GM19023 (cell line): ENCODE data around the gene NFIC.
"Not testable (repeated sequence)": the region's sequence is repeated elsewhere in the genome, so short reads cannot be mapped to it uniquely, and the experiment has no call there.

ENCODE experiments used
- ATAC-seq: cut with Tn5 transposase; IDR thresholded peaks from one replicate; pipeline ENCODE4 v1.9.1; 2021; ENCODE audit warnings: mild to moderate bottlenecking, moderate library complexity; ENCODE audit not compliant: unreplicated experiment

Gene NFIC

DNA sequence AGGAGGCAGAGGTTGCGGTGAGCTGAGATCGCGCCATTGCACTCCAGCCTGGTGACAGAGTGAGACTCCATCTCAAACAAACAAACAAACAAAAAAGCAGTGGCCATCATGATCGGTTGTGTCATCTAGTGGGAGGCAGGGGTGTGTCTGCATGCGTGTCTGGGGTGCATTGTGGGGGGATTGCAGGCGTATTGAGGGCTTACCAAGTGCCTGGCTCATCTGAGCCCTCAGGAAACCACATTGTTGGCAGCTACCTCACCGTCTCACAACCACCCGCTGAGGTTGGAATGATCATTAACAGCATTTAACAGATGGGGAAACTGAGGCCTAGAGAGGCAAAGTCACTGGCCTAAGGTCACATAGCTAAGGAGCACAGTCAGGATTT, 30.5 kb downstream of the NFIC start:
- ATAC-seq, result no peak

DNA sequence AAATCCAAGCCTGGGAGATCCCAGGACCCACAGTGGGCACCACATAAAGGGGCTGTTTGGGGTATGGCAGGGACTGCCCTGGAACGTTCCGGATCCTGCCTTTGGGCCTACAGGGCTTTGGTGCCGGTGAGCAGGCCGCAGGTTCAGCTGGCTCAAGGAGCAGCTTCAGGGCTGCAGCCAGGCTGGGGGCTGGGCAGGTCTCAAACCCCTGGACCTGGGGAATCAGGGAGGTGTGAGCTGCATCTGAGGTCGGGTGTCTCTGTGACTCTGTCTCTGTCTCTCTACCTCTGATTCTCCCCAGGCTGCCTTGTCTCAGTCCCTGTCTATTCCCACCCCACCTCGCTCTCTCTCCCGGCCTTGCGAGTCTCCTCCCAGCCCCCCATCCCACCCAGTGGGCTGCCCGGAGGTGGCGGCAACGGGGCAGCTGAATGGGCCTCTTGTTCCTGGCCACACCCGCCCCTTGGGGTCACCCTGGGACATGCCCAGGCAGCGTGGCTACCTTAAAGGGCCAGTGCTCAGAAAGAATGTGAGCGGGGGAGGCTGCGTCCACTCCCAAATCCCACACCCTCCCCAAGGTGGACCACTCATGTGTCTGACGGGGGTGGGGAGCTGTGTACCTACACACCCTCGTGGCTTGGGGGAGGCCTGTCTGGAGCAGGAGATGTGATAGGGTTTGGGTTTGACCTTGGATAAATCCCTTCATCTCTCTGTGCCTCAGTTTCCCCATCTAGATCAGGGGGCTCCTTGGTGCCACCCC, 31.1 kb downstream of the NFIC start:
- no peak for ATAC-seq

DNA sequence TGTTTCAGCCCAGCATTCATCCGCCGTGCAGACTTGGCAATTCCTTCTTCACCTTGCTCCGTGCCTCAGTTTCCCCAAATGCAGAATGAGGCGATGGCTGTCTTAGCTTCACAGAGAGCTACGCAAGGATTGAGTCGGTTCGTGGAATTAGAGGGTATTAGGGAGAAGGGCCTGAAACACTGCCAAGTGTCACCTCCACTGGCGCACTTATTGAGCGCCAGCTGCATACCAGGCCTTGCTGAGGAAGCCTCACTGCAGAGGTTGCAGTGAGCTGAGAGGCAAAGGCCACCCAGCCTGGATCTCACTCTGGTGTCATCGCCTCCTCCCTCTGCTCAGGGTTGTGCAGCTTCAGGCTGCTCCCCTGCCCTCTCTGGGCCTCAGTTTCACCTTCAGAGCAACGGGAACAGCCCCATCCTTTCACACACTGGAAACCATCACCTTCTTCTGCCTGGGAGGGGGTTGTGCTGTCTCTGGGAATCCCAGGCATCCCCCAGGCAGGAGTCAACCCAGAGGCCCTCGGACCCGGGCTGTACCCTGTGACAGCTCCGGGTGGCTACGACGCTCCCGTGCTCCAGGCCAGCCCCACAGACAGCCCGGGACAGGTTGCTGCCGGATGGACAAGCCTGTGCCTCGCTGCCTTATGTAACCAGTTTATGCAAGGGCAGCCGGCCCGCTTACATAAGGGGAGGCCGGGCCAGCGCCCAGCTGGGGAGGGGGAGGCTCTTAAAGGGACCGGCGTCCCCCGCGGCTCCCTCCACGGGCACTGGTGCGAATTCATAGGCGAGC, 31.9 kb downstream of the NFIC start:
- ATAC-seq, result no peak

DNA sequence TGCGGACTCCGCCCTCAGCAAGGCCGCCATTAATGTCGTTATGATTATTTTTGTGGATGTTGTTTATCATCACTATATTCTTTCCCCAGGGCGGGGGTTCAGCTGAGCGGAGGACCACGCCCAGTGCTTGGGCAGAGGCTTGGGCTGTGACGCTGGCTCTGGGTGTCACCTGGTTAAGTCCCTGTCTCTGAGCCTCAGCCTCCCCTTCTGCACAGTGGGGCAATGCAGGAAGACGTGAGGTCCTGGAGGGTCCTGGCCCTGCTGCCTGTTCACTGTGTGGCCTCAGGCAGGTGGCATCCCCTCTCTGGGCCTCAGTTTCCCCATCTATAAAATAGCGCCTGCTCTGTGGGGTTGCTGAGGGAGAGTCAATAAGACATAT, 32.5 kb downstream of the NFIC start:
- no peak for ATAC-seq

DNA sequence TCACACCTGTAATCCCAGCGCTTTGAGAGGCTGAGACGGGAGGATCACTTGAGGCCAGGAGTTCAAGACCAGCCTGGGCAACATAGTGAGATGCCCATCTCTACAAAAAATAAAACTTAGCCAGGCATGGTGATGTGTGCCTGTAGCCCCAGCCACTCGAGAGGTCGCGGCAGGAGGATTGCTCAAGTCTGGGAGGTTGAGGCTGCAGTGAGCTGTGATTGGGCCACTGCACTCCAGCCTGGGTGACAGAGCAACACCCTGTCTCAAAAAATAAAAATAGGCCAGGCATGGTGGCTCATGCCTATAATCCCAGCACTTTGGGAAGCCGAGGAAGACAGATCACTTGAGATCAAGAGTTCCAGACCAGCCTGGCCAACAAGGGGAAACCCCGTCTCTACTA, 32.9 kb downstream of the NFIC start:
- ATAC-seq, result not testable (repeated sequence)

DNA sequence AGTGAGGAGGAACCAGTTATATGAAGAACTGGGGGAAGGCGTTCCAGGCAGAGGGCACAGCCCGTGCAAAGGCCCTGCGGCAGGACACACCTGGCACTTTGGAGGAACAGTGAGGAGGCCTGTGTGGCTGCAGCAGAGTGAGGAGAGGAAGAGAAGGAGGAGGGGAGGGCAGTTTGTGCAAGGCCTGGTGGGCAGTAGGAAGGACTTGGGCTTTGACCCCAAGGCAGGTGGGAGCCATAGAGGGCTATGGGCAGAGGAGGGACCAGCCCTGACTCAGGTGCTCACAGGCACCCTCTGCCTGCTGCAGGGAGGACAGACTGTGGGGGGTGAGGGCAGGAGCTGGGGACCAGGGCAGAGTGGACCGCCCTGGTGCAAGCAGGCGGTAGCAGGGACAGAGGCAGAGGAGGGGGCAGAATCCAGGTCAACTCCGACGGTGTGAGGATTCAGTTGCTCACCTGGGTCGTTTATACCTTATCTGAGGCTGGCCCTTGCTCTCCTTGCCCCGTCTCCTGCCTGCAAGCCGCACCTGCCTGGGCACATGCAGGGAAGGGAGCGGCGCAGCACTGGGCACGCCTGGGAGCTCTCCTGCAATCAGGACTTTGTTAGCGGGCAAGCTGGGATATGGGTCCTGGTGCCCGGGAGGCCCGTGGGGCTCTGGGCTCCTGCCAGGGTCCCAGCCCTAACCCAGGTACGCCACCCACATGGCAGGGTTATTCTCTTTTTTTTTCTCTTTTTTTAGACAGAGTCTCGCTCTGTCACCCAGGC, 34.8 kb downstream of the NFIC start:
- ATAC-seq, result no peak

DNA sequence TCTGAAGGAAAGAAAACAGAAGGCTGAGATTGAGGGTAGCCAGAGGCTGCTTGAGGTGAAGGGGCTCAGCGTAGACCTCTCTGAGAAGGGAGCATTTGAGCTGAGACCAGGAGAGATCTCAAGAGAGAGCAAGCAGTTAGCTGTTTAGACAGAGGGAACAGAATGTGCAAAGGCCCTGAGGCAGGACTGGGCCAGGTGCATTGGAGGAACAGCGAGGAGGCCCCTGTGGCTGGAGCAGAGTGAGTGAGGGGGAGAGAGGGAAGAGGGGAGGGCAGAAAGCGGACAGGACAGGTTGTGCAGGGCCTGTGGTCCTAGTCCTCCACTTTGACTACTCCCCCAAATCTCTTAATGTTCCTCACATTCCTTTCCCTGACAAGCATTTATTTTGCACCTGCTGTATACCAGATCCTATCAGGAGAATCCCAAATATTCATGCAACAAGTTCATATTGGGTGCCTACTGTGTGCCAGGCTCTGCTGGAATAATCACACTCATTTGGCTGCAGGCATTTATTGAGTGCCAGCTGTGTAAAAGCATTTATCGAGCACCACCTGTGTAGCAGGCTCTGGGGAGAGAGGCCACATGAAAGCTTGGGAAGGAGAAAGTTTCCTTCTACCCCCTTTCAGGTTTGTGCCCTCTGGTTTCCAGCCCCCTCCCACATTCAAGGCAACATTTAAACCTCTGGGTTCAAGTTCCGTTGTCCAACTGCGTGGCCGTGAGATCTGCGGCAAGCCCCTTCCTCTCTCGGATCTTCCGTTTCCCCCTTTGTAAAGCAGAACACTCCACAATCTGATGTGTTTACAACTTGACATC, 36.5 kb downstream of the NFIC start:
- ATAC-seq, result no peak

DNA sequence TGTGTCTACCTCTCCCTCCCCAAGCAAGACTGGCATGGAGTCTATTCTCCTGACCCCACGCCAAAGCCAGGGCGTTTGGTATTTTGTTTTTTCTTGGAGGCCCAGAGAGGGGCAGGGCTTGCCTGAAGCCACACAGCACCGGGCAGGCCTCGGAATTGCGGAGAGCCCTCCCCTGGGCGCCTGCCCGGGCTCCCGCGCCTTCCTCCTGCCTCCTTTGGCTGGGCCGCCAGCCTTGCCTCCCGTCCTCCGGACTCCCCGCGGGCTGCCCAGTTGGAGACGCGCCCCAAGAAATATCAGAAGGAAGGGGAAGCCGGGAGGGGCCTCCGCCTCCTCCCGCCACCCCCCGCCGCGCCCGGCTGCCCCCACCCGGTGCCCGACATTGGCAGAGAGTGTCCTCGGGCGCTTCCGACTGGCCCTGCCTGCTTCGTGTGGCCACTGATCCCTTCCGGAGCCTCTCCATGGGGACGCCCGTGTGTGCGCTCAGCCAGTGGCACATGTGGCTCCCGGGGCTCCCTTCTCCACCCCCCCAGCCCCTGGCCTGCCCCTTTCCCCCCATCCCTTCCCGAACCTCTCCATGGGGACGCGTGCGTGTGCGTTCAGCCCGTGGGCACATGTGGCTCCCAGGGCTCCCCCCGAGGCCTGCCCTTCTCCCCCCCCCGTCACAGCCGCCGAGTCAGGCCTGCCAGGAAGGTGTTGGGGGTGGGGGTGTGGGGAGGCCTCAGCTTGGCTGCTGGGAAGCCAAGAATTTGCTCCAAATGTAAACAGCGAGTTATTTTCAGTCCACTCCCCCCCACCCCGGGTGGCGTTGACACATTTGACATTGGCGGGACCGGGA, 37.3 kb downstream of the NFIC start:
- ATAC-seq, result no peak

DNA sequence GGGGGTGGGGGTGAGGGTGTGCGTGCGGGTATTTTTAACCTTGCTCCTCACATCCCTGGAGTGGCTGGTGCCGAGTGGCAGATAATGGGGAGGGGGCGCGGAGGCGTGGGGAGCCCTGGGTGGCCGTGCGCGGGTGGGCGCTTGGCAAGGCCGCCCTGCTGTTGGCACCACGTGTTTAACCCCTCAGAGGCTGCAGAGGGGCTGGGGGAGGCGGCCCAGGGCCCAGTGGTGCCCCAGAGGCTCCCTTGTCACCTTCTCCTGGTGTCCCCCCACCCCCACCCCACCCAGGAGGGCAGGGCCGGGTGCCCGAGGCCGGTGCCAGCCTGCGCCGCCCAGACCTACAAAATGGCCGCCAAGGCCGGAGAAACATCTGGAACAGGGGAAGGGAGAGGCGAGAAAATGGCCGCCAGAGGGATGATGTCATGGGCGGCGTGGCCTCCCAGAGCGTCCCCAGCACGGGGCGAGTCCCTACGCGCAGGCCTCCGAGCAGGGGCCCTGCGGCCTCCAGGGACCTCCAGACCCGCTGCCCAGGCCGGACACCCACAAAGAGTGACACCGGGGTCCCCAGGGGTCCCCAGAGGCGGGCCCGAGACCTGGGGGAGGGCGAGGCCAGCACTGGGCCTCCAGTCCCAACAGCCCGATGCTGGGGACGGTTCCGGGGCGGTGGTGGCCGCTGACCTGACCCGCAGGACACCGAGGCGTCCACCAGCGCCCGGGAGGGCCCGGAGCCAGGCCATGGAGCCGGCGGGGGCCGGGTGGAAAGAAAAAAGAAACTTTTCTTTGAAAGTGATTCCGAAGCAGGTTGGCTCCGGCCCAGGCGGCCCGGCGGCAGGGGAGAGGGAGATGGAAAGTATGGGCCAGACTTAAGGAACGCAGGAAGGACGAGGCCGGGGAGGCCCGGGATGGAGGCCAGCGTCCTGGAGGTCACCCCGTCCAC, 38.2 kb downstream of the NFIC start:
- no peak for ATAC-seq

DNA sequence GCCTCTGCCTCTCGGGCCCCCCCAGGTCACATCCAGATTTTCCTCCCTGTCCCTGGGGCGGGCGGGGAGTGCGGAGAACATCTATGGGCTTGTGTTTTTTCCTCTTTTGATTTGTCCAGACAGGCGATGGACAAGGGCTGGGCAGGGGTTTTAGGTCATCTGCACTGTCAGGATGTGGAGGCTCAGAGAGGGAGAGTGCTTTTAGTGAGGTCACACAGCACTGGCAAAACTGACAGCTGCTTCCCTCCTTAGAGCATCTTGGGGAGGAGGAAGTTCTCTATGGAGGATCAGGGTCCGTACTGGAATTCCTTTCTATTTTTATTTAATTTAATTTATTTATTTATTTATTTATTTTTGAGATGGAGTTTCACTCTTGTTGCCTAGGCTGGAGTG, 38.9 kb downstream of the NFIC start:
- no peak for ATAC-seq

DNA sequence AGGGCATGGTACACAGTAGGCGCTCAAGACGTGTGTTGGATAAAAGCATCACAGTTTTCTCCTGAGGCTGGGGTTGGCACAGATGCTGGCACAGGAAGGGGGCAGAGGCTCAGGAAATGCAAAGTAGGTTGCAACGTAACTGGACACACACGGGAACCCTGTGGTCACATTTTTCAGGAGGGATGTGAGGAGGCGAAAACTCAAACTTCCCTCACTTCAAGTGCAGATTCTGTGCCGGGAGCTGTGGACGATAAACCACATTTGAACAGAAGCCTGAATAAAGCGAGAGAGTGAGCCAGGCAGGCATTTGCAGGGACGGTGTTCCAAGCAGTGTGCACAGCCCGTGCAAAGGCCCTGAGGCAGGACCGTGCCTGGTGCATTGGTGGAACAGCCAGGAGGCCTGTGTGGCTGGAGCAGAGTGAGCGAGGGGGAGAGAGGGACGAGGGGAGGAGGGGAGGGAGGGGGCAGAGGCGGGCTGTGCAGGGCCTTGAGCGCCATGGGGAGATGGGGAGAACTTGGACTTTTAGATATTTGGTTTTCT, 40.3 kb downstream of the NFIC start:
- no peak for ATAC-seq

DNA sequence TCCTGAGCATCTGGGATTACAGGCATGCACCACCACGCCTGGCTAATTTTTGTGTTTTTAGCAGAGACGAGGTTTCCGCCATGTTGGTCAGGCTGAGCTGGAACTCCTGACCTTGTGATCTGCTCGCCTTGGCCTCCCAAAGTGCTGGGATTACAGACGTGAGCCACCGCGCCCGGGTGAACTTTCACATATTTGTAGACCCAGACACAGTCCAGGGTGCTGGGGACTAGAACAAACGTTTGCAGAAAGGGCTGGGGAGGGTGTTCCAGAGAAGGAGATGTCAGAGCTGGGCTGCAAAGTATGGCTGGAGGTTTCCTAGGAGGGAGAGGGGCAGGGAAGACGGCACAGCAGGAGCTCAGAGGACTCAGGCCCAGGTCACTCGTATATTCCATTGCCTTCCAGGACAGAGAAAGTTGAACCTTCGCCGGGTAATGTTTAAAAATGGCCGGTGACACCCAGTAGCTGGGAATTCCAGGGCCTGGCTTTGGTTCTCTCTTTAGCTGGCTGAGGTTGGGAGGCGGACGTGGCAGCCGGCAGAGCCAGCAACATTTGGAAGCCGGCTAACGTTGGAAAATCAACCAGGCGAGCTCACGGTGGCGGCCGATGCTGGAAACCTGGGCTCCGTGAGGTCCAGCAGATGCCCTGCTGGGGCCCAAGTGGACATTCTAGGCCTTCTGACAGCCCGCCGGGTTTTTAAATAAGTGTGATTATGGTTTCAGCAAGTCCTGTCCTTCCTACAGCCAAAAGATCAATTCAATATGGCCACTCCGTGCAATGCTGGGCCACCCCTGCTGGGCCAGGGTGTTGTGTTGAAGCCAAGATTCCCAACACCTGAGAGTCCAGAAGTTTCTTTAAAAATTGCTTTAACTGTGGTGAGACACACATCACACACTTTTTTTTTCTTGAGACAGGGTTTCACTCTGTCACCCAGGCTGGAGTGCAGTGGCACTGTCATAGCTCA, 41.5 kb downstream of the NFIC start:
- ATAC-seq, result no peak

DNA sequence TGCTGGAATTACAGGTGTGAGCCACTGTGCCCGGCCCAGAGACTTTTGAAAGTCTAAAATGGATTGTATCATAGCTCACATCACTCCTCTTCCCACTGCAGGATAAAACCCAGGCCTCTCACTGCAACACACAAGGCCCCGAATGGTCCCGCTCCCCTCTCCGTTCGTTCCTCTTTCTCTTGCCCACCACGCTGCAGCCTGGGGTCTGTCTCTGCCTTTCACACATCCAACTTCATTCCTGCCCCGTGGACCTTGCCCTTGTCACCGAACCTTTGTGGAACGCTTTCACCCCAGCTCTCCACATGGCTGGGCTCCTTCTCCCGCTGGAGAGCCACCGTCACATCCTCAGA, 42.6 kb downstream of the NFIC start:
- no peak for ATAC-seq

DNA sequence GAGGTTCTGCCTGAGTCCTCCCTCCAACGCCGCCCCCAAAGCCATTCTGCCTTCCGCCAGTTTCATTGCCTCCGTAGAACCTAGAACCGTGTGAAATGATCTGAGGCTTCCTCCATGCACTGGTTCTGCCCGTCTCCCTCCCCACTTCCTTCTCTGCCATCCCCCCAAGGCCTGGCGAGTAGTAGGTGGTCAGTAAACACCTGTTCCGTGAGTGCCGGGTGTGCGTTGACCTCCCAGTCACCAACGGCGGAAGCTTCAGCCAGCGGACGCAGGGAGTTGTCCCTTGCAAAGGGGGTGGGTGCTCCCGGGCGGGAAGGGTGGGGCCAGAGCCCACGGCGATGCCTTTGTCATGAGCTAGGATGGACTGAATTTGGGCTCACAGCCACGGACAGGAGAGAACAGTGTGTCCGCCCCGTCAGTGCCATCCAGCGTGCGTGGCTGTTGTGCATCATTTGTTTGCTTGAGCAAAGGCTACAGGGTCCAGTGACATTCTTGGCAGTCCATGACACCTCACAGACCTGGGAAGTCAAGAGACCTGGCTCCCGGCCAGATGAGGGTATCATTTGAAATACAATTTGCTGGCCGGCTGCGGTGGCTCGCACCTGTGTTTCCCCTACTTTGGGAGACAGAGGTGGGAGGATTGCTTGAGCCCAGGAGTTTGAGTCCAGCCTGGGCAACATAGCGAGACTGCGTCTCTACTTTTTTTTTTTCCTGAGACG, 43.1 kb downstream of the NFIC start:
- no peak for ATAC-seq

DNA sequence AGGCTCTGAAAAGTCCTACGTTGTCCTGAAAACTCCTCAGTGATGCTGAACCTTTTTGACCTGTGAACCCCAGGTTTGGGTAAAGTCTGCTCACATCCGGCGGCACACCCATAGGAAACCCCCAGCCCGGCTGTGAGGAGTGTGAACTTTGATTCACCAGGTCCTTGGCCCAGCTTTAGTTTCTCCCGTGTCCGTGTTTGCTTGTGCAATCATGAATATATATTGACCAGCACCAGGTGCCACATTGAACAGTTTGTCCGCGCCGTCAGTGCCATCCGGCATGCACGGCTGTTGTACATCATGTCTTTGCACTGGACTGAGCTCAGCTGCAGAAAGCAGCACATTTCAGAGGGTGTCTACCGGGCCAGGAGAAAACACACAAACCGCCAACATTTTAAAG, 45.3 kb downstream of the NFIC start:
- ATAC-seq, result no peak

DNA sequence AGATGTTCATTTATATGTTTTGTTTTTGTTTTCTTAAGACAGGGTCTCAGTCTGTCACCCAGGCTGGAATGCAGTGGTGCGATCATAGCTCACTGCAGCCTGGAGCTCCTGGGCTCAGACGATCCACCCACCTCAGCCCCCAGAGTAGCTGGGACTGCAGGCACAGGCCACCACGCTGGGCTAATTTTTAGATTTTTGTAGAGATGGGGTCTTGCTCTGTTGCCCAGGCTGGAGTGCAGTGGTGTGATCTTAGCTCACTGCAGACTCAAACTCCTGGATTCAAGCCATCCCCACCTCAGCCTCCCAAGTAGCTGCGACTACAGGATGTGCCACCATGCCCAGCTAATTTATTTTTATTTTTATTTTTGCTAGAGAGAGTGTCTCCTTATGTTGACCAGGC, 45.7 kb downstream of the NFIC start:
- no peak for ATAC-seq

DNA sequence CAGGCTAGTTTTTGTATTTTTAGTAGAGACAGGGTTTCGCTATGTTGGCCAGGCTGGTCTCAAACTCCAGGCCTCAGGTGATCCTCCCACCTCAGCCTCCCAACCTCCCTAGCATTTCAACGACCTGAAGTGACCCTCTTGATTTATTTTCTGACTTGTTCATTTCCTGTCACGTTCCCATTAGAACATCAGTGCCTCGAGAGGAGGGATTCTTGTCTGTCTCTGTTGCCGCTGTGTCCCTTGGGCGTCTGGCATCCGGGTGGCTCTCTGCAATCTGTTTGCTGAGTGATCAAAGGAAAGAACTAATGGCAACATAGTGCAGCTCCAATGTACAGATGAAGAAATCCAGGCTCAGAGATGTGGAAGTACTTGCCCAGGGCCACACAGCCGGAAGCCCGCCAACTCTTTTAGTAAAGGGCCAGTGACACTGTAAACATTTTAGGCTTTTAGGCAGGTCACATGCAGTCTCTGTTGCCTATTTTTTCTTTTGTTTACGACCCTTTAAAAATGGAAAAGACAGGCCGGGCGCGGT, 47.5 kb downstream of the NFIC start:
- no peak for ATAC-seq
